HEK293 (cell line): ENCODE measurements around the gene CCDC78.

Experiments
- CTCF ChIA-PET: fragments of 350-600 bp; formaldehyde crosslinking; extraction: SDS; loops from one replicate; lab custom pipeline; 2021; ENCODE audit warnings: antibody characterized with exemption; lab: Yijun Ruan, JAX
- POLR2A ChIA-PET: fragments of 300-600 bp; formaldehyde crosslinking; extraction: SDS; loops from one replicate; lab custom pipeline; 2020; ENCODE audit warnings: antibody characterized with exemption, inconsistent platforms; lab: Yijun Ruan, JAX
- H3K27ac ChIP-seq: fragments of 200-500 bp; sonication (Bioruptor generic); 2 replicates; pipeline ENCODE4 v1.5.1; 2014; ENCODE audit warnings: low read depth, low read length, control low read depth, inconsistent platforms; ENCODE audit errors: extremely low read depth
- H3K36me3 ChIP-seq, 2 experiments: fragments of 200-500 bp in 1 of 2; sonication (Bioruptor generic) in 1 of 2; 1 replicate in 1 of 2; 2 replicates in 1 of 2; pipeline ENCODE4 v1.5.1; 2014 to 2017; ENCODE audit warnings: inconsistent platforms in 2 of 2, low read length in 2 of 2; ENCODE audit not compliant: control insufficient read depth in 2 of 2, insufficient read depth in 1 of 2
- H3K4me1 ChIP-seq: fragments of 200-500 bp; sonication (Bioruptor generic); 2 replicates; pipeline ENCODE4 v1.5.1; 2014; ENCODE audit warnings: mild to moderate bottlenecking, low read length, inconsistent platforms; ENCODE audit not compliant: control insufficient read depth, insufficient read depth
- H3K4me3 ChIP-seq: 2 replicates; pipeline ENCODE4 v1.5.1; 2011; ENCODE audit warnings: low read depth, mild to moderate bottlenecking, control low read depth, low read length, moderate library complexity
- H3K9me3 ChIP-seq: fragments of 200-500 bp; sonication (Bioruptor generic); 2 replicates; pipeline ENCODE4 v1.5.1; 2014; ENCODE audit warnings: low read depth, low read length, inconsistent platforms; ENCODE audit not compliant: control insufficient read depth, insufficient read depth
- KLF1 ChIP-seq: fragments of 450-650 bp; formaldehyde crosslinking; IDR thresholded peaks from 2 replicates; pipeline ENCODE4 v1.5.1; 2016; ENCODE audit warnings: missing biosample characterization, missing genetic modification characterization
- KLF8 ChIP-seq: fragments of 450-650 bp; formaldehyde crosslinking; IDR thresholded peaks from 2 replicates; pipeline ENCODE4 v1.5.1; 2016; ENCODE audit warnings: missing biosample characterization, missing genetic modification characterization
- SCRT2 ChIP-seq: fragments of 450-650 bp; formaldehyde crosslinking; IDR thresholded peaks from 2 replicates; pipeline ENCODE4 v1.5.1; 2016; ENCODE audit warnings: missing biosample characterization, missing genetic modification characterization
- ZFP41 ChIP-seq: fragments of 450-650 bp; formaldehyde crosslinking; IDR thresholded peaks from 2 replicates; pipeline ENCODE4 v1.5.1; 2016; ENCODE audit warnings: missing biosample characterization, missing genetic modification characterization, borderline replicate concordance
- ZNF16 ChIP-seq: fragments of 450-650 bp; formaldehyde crosslinking; IDR thresholded peaks from 2 replicates; pipeline ENCODE4 v1.5.1; 2016; ENCODE audit warnings: low read depth, missing biosample characterization, missing genetic modification characterization
- ZNF248 ChIP-seq: fragments of 450-650 bp; formaldehyde crosslinking; IDR thresholded peaks from 2 replicates; pipeline ENCODE4 v1.5.1; 2017; ENCODE audit warnings: missing biosample characterization, missing genetic modification characterization
- ZNF324 ChIP-seq: fragments of 450-650 bp; formaldehyde crosslinking; IDR thresholded peaks from 2 replicates; pipeline ENCODE4 v1.5.1; 2016; ENCODE audit warnings: missing biosample characterization, missing genetic modification characterization
- ZNF335 ChIP-seq: fragments of 450-650 bp; formaldehyde crosslinking; conservative IDR thresholded peaks from 2 replicates; pipeline ENCODE4 v1.5.1; 2016; ENCODE audit warnings: missing biosample characterization, missing genetic modification characterization
- ZNF391 ChIP-seq: fragments of 450-650 bp; formaldehyde crosslinking; IDR thresholded peaks from 2 replicates; pipeline ENCODE4 v1.5.1; 2016; ENCODE audit warnings: low read depth, missing biosample characterization, missing genetic modification characterization, borderline replicate concordance
- ZSCAN30 ChIP-seq: fragments of 450-650 bp; IDR thresholded peaks from 2 replicates; pipeline ENCODE4 v1.5.1; 2018; ENCODE audit warnings: missing biosample characterization, mild to moderate bottlenecking, missing genetic modification characterization, moderate library complexity
- TF ChIP-seq, protein P1 (sequence below): fragments of 450-650 bp; formaldehyde crosslinking; IDR thresholded peaks from 2 replicates; pipeline ENCODE4 v1.5.0; 2017; ENCODE audit warnings: missing biosample characterization, missing genetic modification characterization, borderline replicate concordance
- TF ChIP-seq, protein P2 (sequence below): fragments of 450-650 bp; formaldehyde crosslinking; IDR thresholded peaks from 2 replicates; pipeline ENCODE4 v1.5.1; 2016; ENCODE audit warnings: missing biosample characterization, missing genetic modification characterization
- TF ChIP-seq, protein P3 (sequence below): sonication (generic); formaldehyde crosslinking; IDR thresholded peaks from 2 replicates; pipeline ENCODE4 v1.8.1; 2022; ENCODE audit warnings: mild to moderate bottlenecking, moderate library complexity, missing genetic modification reagents
- TF ChIP-seq, protein P4 (sequence below): fragments of 450-650 bp; formaldehyde crosslinking; IDR thresholded peaks from 2 replicates; pipeline ENCODE4 v1.5.1; 2016; ENCODE audit warnings: missing biosample characterization, missing genetic modification characterization
- TF ChIP-seq, protein P5 (sequence below): fragments of 450-650 bp; formaldehyde crosslinking; IDR thresholded peaks from 2 replicates; pipeline ENCODE4 v1.5.1; 2016; ENCODE audit warnings: missing biosample characterization, missing genetic modification characterization

CCDC78 gene

DNA sequence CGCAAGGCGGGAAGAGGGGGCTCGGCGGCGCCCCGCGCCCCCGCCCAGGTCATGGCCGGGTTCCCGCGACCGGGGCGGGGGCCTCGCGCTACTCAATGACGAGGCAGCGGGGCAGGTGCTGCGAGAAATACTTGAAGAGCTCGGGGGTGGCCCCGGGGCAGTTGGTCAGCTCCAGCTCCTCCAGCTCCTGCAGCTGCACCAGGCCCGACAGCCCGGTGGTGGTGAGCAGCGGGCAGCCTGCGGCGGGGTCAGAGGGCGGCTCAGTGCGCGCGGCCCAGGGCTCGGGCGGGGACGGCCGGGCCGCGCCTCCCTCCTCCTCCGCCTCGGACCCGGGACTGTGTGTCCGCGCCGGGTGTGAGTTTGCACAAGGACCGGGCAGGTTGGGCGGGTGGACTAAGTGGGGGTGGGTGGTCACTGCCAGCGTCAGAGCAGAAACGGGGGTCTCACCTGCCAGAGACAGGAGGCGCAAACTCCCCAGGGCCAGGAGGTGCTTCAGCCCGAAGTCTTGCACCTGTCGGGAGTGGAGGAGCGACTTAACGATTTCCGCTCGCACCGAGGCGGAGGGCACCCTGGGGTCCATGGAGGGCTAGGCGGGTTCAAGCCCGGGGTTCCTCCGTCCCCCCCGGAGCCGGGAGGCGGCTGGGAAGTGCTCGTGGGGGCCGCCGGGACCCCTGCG, 31.9 kb downstream of the CCDC78 start:
- Histone ChIP-seq H3K4me3 (no peak overlapping the region), H3K36me3 (peaks cover 0 to under 1% of the 10 kb centered on the region in 2 experiments; a peak in 1 of 3 replicates), H3K27ac (no peak overlapping the region), H3K4me1 (no peaks in the 10 kb centered on the region), H3K9me3 (no peaks in the 10 kb centered on the region)
- CTCF ChIA-PET: interaction anchor here (2.0 kb wide), 1 partner anchor 18 kb away, joined by 8 read pairs; no protein-coding TSS in a partner anchor
- TF ChIP-seq, protein P1, sequence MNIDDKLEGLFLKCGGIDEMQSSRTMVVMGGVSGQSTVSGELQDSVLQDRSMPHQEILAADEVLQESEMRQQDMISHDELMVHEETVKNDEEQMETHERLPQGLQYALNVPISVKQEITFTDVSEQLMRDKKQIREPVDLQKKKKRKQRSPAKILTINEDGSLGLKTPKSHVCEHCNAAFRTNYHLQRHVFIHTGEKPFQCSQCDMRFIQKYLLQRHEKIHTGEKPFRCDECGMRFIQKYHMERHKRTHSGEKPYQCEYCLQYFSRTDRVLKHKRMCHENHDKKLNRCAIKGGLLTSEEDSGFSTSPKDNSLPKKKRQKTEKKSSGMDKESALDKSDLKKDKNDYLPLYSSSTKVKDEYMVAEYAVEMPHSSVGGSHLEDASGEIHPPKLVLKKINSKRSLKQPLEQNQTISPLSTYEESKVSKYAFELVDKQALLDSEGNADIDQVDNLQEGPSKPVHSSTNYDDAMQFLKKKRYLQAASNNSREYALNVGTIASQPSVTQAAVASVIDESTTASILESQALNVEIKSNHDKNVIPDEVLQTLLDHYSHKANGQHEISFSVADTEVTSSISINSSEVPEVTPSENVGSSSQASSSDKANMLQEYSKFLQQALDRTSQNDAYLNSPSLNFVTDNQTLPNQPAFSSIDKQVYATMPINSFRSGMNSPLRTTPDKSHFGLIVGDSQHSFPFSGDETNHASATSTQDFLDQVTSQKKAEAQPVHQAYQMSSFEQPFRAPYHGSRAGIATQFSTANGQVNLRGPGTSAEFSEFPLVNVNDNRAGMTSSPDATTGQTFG (tag by site-specific recombination): no peak
- no peak for TF ChIP-seq ZNF391
- TF ChIP-seq SCRT2 (tag by site-specific recombination): no peak
- no peak for TF ChIP-seq ZFP41 (tag by site-specific recombination)
- no peak for TF ChIP-seq ZSCAN30 (tag by site-specific recombination)
- no peak for TF ChIP-seq ZNF16 (tag by site-specific recombination)
- TF ChIP-seq ZNF335 (tag by site-specific recombination): no peak
- TF ChIP-seq, protein P2, sequence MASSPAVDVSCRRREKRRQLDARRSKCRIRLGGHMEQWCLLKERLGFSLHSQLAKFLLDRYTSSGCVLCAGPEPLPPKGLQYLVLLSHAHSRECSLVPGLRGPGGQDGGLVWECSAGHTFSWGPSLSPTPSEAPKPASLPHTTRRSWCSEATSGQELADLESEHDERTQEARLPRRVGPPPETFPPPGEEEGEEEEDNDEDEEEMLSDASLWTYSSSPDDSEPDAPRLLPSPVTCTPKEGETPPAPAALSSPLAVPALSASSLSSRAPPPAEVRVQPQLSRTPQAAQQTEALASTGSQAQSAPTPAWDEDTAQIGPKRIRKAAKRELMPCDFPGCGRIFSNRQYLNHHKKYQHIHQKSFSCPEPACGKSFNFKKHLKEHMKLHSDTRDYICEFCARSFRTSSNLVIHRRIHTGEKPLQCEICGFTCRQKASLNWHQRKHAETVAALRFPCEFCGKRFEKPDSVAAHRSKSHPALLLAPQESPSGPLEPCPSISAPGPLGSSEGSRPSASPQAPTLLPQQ (tag by site-specific recombination): no peak
- TF ChIP-seq, protein P3, sequence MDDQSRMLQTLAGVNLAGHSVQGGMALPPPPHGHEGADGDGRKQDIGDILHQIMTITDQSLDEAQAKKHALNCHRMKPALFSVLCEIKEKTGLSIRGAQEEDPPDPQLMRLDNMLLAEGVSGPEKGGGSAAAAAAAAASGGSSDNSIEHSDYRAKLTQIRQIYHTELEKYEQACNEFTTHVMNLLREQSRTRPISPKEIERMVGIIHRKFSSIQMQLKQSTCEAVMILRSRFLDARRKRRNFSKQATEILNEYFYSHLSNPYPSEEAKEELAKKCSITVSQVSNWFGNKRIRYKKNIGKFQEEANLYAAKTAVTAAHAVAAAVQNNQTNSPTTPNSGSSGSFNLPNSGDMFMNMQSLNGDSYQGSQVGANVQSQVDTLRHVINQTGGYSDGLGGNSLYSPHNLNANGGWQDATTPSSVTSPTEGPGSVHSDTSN (CRISPR knock-in tag): no peak
- TF ChIP-seq KLF8 (tag by site-specific recombination): no peak
- TF ChIP-seq, protein P4, sequence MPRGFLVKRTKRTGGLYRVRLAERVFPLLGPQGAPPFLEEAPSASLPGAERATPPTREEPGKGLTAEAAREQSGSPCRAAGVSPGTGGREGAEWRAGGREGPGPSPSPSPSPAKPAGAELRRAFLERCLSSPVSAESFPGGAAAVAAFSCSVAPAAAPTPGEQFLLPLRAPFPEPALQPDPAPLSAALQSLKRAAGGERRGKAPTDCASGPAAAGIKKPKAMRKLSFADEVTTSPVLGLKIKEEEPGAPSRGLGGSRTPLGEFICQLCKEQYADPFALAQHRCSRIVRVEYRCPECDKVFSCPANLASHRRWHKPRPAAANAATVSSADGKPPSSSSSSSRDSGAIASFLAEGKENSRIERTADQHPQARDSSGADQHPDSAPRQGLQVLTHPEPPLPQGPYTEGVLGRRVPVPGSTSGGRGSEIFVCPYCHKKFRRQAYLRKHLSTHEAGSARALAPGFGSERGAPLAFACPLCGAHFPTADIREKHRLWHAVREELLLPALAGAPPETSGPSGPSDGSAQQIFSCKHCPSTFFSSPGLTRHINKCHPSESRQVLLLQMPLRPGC: no peak
- no peak for TF ChIP-seq ZNF324 (tag by site-specific recombination)
- POLR2A ChIA-PET: interaction anchor here (1.5 to 1.9 kb wide), 4 partner anchors 8 to 15 kb away, joined by 4 to 8 read pairs (median 6); partner anchors contain the start of gene JMJD8

DNA sequence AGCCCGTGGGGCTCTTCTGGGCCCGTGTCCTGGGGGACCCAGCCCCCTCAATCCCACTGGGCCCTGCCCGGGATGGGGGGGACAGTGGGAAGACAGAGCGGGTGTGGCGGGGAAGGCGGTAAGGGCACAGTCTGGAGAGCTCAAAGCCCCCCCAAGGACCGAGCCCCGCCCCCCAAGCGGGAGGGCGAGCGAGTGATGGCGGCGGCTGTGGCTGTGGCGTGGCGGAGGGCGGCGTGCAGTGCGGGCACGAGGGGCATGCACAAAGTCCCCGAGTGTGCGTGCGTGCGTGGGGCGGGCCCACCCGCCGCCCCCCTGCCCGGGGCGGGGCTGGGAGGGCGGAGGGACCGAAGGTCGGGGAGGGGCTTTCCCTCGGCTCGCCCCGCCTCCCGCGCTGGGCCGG, 32.5 kb downstream of the CCDC78 start:
- ChIA-PET CTCF (no interaction called here), POLR2A (interaction anchor here (0.8 kb wide), 1 partner anchor 58 kb away, joined by 3 read pairs; the partner anchor contains the start of gene METTL26)
- Histone ChIP-seq H3K27ac (no peak overlapping the region), H3K4me3 (no peak overlapping the region), H3K4me1 (no peaks in the 10 kb centered on the region), H3K36me3 (peaks cover 0 to 6% of the 10 kb centered on the region in 2 experiments; a peak in 1 of 3 replicates), H3K9me3 (no peaks in the 10 kb centered on the region)
- TF ChIP-seq KLF8 (tag by site-specific recombination) (peak; percentile 62; the same call in 1 of the 2 replicates), ZNF248 (tag by site-specific recombination) (no peak), KLF1 (peak; percentile 59; the same call in 1 of the 2 replicates)
- TF ChIP-seq, protein P5, sequence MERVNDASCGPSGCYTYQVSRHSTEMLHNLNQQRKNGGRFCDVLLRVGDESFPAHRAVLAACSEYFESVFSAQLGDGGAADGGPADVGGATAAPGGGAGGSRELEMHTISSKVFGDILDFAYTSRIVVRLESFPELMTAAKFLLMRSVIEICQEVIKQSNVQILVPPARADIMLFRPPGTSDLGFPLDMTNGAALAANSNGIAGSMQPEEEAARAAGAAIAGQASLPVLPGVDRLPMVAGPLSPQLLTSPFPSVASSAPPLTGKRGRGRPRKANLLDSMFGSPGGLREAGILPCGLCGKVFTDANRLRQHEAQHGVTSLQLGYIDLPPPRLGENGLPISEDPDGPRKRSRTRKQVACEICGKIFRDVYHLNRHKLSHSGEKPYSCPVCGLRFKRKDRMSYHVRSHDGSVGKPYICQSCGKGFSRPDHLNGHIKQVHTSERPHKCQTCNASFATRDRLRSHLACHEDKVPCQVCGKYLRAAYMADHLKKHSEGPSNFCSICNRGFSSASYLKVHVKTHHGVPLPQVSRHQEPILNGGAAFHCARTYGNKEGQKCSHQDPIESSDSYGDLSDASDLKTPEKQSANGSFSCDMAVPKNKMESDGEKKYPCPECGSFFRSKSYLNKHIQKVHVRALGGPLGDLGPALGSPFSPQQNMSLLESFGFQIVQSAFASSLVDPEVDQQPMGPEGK (tag by site-specific recombination): peak; percentile 13; the same call in 1 of the 2 replicates
